ENCODE data around the gene UGT1A1.
"Not testable (repeated sequence)": the region's sequence is repeated elsewhere in the genome, so short reads cannot be mapped to it uniquely, and the experiment has no call there.

UGT1A1 gene

GRCh38 chr2:233760043-233760442 is at the start of gene UGT1A1:
TSS of gene UGT1A1 (plus strand) at chr2:233760270. CDS start at chr2:233760288, 18 bp downstream.
- DNase-seq: no peak

- peak; percentile 87 for DNase-seq
Observed at GRCh38 chr2:233711312-233712008, 48.6 kb upstream of the UGT1A1 start.

GRCh38 chr2:233712611-233713261 is 47.3 kb upstream of the UGT1A1 start, which contains the start of gene UGT1A5:
TSS of gene UGT1A5 (plus strand) at chr2:233712907. CDS start at chr2:233712992, 85 bp downstream.
- no peak for DNase-seq

- DNase-seq: no peak
Observed at GRCh38 chr2:233713262-233713615, 46.8 kb upstream of the UGT1A1 start.

GRCh38 chr2:233714121-233714520 is 45.9 kb upstream of the UGT1A1 start:
- DNase-seq: no peak

GRCh38 chr2:233718552-233718951 is 41.5 kb upstream of the UGT1A1 start, which contains the start of gene UGT1A4:
TSS of gene UGT1A4 (plus strand) at chr2:233718736. CDS start at chr2:233718821, 85 bp downstream.
- no peak for DNase-seq

- no peak for DNase-seq
Observed at GRCh38 chr2:233728723-233729301, 31.3 kb upstream of the UGT1A1 start, which contains the start of gene UGT1A3. TSS of gene UGT1A3 (plus strand) at chr2:233729042. CDS start at chr2:233729127, 85 bp downstream.

- DNase-seq: not testable (repeated sequence)
Observed at GRCh38 chr2:233736868-233737653, 23.0 kb upstream of the UGT1A1 start.

GRCh38 chr2:233740870-233741269 is 19.2 kb upstream of the UGT1A1 start:
- DNase-seq: no peak

- no peak for DNase-seq
Observed at GRCh38 chr2:233743464-233744259, 16.4 kb upstream of the UGT1A1 start.

GRCh38 chr2:233745073-233745755 is 14.9 kb upstream of the UGT1A1 start:
- no peak for DNase-seq

GRCh38 chr2:233745838-233746237 is 14.2 kb upstream of the UGT1A1 start:
- not testable (repeated sequence) for DNase-seq

- no peak for DNase-seq
Observed at GRCh38 chr2:233746475-233747282, 13.4 kb upstream of the UGT1A1 start.

GRCh38 chr2:233747283-233747544 is 12.9 kb upstream of the UGT1A1 start:
- DNase-seq: no peak

- DNase-seq: not testable (repeated sequence)
Observed at GRCh38 chr2:233750689-233751088, 9.4 kb upstream of the UGT1A1 start.

- not testable (repeated sequence) for DNase-seq
Observed at GRCh38 chr2:233751212-233752009, 8.7 kb upstream of the UGT1A1 start.

GRCh38 chr2:233754872-233755611 is 5.0 kb upstream of the UGT1A1 start:
- no peak for DNase-seq

- no peak for DNase-seq
Observed at GRCh38 chr2:233756429-233757081, 3.5 kb upstream of the UGT1A1 start.

GRCh38 chr2:233758141-233758540 is 1.9 kb upstream of the UGT1A1 start:
- no peak for DNase-seq
